ENCODE data around the gene FCHO1.

GRCh38 chr19:17767559-17767958 lies 16.3 kb downstream of the FCHO1 start:
- TF ChIP-seq YY1 (IDR thresholded peaks at IDR 0.05; ENCODE audit: insufficient read depth, insufficient read length) (no peak), ZNF274 (IDR thresholded peaks at IDR 0.05; ENCODE audit: low read depth, low read length) (no peak)

All from NT2/D1 (cell line).